ENCODE results near the gene CREB3L2. TPM values are rescaled to one million over a fixed set of nuclear protein-coding genes. Genes with fewer than 3 reads are reported as not detected.
"Not testable (repeated sequence)": the region's sequence is repeated elsewhere in the genome, so short reads cannot be mapped to it uniquely, and the experiment has no call there.

CREB3L2 gene
- total RNA-seq, 2 experiments from 2014 or later = 22.7 to 79.0 TPM

DNA sequence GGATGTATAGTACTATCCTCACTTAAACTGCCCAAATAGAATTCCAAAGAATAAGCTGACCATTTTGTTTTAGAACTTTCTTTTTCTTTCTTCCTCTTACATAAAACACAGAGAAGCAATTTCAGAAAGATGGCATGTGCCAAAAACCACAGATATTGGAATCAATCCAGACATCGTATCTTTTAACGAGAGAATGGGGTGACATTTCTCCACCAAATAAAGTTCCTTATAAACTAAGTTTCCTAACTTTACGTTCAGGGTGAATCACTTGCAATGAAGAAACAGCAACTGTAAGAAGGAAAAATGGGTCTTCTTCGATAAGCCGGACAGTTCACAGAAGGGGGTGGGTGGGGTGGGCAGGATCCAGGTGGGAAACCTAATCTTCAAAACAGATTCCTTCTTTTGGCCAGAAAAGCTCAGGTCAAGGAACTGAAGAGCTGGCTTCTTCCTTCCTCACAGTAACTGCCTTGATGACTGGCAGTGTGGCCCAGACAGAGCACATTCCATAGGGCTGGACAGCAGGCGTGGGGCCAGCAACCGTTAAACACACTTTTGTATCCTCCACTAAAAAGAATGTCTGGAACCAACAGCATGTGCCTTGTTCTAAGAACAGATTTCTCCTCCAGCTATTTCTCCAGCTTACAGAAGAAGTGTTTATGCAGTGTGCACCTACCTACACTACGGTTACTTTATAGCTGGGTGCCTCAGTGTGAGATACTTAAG is 31.5 kb downstream of the CREB3L2 start:
- Histone ChIP-seq H3K4me3 (ENCODE audit: low read depth, low read length, poor library complexity, severe bottlenecking) (no peak overlapping the region), H4K20me1 (ENCODE audit: insufficient read depth, low read length) (no peaks in the 10 kb centered on the region), H3K4me1 (ENCODE audit: insufficient read depth, low read length, poor library complexity, severe bottlenecking) (peaks cover 7% of the 10 kb centered on the region), H3K9me3 (ENCODE audit: low read length) (no peaks in the 10 kb centered on the region), H3K36me3 (ENCODE audit: insufficient read depth, low read length) (peaks cover 21% of the 10 kb centered on the region; the same call in 1 of the 2 replicates), H2AFZ (ENCODE audit: low read length) (no peak overlapping the region), H3K9me2 (ENCODE audit: insufficient read depth, low read length) (no peaks in the 10 kb centered on the region), H3K79me2 (ENCODE audit: insufficient read depth, low read depth, low read length) (peaks cover 12% of the 10 kb centered on the region; the same call in 1 of the 2 replicates), H3K4me2 (ENCODE audit: low read length) (no peak overlapping the region), H3K27ac (ENCODE audit: low read depth, low read length, poor library complexity, severe bottlenecking) (no peak overlapping the region)
- no peak for TF ChIP-seq EZH2phosphoT487 (IDR thresholded peaks at IDR 0.05; ENCODE audit: borderline replicate concordance, low read depth, low read length)
- TF ChIP-seq, protein P1, sequence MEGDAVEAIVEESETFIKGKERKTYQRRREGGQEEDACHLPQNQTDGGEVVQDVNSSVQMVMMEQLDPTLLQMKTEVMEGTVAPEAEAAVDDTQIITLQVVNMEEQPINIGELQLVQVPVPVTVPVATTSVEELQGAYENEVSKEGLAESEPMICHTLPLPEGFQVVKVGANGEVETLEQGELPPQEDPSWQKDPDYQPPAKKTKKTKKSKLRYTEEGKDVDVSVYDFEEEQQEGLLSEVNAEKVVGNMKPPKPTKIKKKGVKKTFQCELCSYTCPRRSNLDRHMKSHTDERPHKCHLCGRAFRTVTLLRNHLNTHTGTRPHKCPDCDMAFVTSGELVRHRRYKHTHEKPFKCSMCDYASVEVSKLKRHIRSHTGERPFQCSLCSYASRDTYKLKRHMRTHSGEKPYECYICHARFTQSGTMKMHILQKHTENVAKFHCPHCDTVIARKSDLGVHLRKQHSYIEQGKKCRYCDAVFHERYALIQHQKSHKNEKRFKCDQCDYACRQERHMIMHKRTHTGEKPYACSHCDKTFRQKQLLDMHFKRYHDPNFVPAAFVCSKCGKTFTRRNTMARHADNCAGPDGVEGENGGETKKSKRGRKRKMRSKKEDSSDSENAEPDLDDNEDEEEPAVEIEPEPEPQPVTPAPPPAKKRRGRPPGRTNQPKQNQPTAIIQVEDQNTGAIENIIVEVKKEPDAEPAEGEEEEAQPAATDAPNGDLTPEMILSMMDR (conservative IDR thresholded peaks at IDR 0.05; ENCODE audit: low read length) = no peak
- no TSS peak for BruUV-seq (replicated peaks)
- no peak for DNase-seq (ENCODE audit: low spot score)
- CTCF ChIA-PET (ENCODE audit: unreplicated experiment) = interaction anchor here (0.7 kb wide), 1 partner anchor 12 kb away, joined by 3 read pairs; no protein-coding TSS in a partner anchor
- POLR2A ChIA-PET = interaction anchor here (0.6 to 4.1 kb wide), 2 partner anchors 10 to 25 kb away, joined by 4 to 28 read pairs; no protein-coding TSS in a partner anchor
- intact Hi-C loops (cut with micrococcal nuclease; ENCODE audit: unreplicated experiment) = no loop called here

GRCh38 chr7:137969828-137970227 is 32.1 kb downstream of the CREB3L2 start:
- no peak for DNase-seq (ENCODE audit: low spot score)
- CTCF ChIA-PET (ENCODE audit: unreplicated experiment) = no interaction called here
- POLR2A ChIA-PET = interaction anchor here (4.1 kb wide), 1 partner anchor 10 kb away, joined by 28 read pairs; no protein-coding TSS in a partner anchor
- Histone ChIP-seq H3K36me3 (ENCODE audit: insufficient read depth, low read length) (peaks cover 21% of the 10 kb centered on the region; the same call in 1 of the 2 replicates), H2AFZ (ENCODE audit: low read length) (no peak overlapping the region), H4K20me1 (ENCODE audit: insufficient read depth, low read length) (no peaks in the 10 kb centered on the region), H3K9me2 (ENCODE audit: insufficient read depth, low read length) (no peaks in the 10 kb centered on the region), H3K79me2 (ENCODE audit: insufficient read depth, low read depth, low read length) (peaks cover 14% of the 10 kb centered on the region; the same call in 1 of the 2 replicates), H3K4me3 (ENCODE audit: low read depth, low read length, poor library complexity, severe bottlenecking) (no peak overlapping the region), H3K4me1 (ENCODE audit: insufficient read depth, low read length, poor library complexity, severe bottlenecking) (peaks cover 7% of the 10 kb centered on the region), H3K4me2 (ENCODE audit: low read length) (no peak overlapping the region), H3K27ac (ENCODE audit: low read depth, low read length, poor library complexity, severe bottlenecking) (no peak overlapping the region), H3K9me3 (ENCODE audit: low read length) (no peaks in the 10 kb centered on the region)
- BruUV-seq (replicated peaks) = no TSS peak
- no peak for TF ChIP-seq EZH2phosphoT487 (IDR thresholded peaks at IDR 0.05; ENCODE audit: borderline replicate concordance, low read depth, low read length)
- TF ChIP-seq, protein P1 (conservative IDR thresholded peaks at IDR 0.05; ENCODE audit: low read length) = no peak
- intact Hi-C loops (cut with micrococcal nuclease; ENCODE audit: unreplicated experiment) = no loop called here

- H3K4me1 ChIP-seq (ENCODE audit: insufficient read depth, low read length, poor library complexity, severe bottlenecking) = peaks cover 7% of the 10 kb centered on the region
- H3K27ac ChIP-seq (ENCODE audit: low read depth, low read length, poor library complexity, severe bottlenecking) = no peak overlapping the region
- TF ChIP-seq, protein P1 (conservative IDR thresholded peaks at IDR 0.05; ENCODE audit: low read length) = no peak
- TF ChIP-seq EZH2phosphoT487 (IDR thresholded peaks at IDR 0.05; ENCODE audit: borderline replicate concordance, low read depth, low read length) = no peak
- BruUV-seq (replicated peaks) = no TSS peak
- H3K36me3 ChIP-seq (ENCODE audit: insufficient read depth, low read length) = peaks cover 19% of the 10 kb centered on the region; the same call in 1 of the 2 replicates
- H2AFZ ChIP-seq (ENCODE audit: low read length) = no peak overlapping the region
- no peak overlapping the region for H3K4me2 ChIP-seq (ENCODE audit: low read length)
- ChIA-PET CTCF (ENCODE audit: unreplicated experiment) (interaction anchor here (0.6 kb wide), 1 partner anchor 33 kb away, joined by 5 read pairs; no protein-coding TSS in a partner anchor), POLR2A (interaction anchor here (0.7 to 4.1 kb wide), 4 partner anchors 11 to 37 kb away, joined by 3 to 28 read pairs (median 4); no protein-coding TSS in a partner anchor)
- H3K4me3 ChIP-seq (ENCODE audit: low read depth, low read length, poor library complexity, severe bottlenecking) = no peak overlapping the region
- intact Hi-C loops (cut with micrococcal nuclease; ENCODE audit: unreplicated experiment) = no loop called here
- H4K20me1 ChIP-seq (ENCODE audit: insufficient read depth, low read length) = no peaks in the 10 kb centered on the region
- H3K79me2 ChIP-seq (ENCODE audit: insufficient read depth, low read depth, low read length) = peaks cover 14% of the 10 kb centered on the region; the same call in 1 of the 2 replicates
- H3K9me2 ChIP-seq (ENCODE audit: insufficient read depth, low read length) = no peaks in the 10 kb centered on the region
- no peaks in the 10 kb centered on the region for H3K9me3 ChIP-seq (ENCODE audit: low read length)
- DNase-seq (ENCODE audit: low spot score) = no peak
Observed at GRCh38 chr7:137968890-137969289, 33.0 kb downstream of the CREB3L2 start.

- peaks cover 15% of the 10 kb centered on the region; the same call in 1 of the 2 replicates for H3K36me3 ChIP-seq (ENCODE audit: insufficient read depth, low read length)
- H2AFZ ChIP-seq (ENCODE audit: low read length); intact Hi-C loops (cut with micrococcal nuclease; ENCODE audit: unreplicated experiment); DNase-seq (ENCODE audit: low spot score); H3K9me3 ChIP-seq (ENCODE audit: low read length); H3K4me1 ChIP-seq (ENCODE audit: insufficient read depth, low read length, poor library complexity, severe bottlenecking); H3K4me3 ChIP-seq (ENCODE audit: low read depth, low read length, poor library complexity, severe bottlenecking); H3K4me2 ChIP-seq (ENCODE audit: low read length); CTCF ChIA-PET (ENCODE audit: unreplicated experiment); BruUV-seq (replicated peaks); H3K27ac ChIP-seq (ENCODE audit: low read depth, low read length, poor library complexity, severe bottlenecking); H3K9me2 ChIP-seq (ENCODE audit: insufficient read depth, low read length); H4K20me1 ChIP-seq (ENCODE audit: insufficient read depth, low read length): not testable (repeated sequence)
- POLR2A ChIA-PET = interaction anchor here (0.5 to 4.1 kb wide), 8 partner anchors 12 to 85 kb away, joined by 3 to 28 read pairs (median 4); no protein-coding TSS in a partner anchor
- peaks cover 14% of the 10 kb centered on the region; the same call in 1 of the 2 replicates for H3K79me2 ChIP-seq (ENCODE audit: insufficient read depth, low read depth, low read length)
Observed at GRCh38 chr7:137968339-137968738, 33.5 kb downstream of the CREB3L2 start.

Data from OCI-LY7 (cell line).